Esophagus muscularis mucosa (tissue), 4 donors: ENCODE measurements around the gene PRKCH. TPM values are rescaled to one million over a fixed set of nuclear protein-coding genes. Genes with fewer than 3 reads are reported as not detected.

ENCODE experiments used
- DNase-seq: peaks from one replicate; pipeline ENCODE4 v3.0.0-alpha.2; 2017; ENCODE audit errors: extremely low spot score
- H3K27ac ChIP-seq, 4 donors: fragments of 200-600 bp; sonication (generic); replicated peaks in 1 of 4; 1 replicate in 3 of 4; 2 replicates in 1 of 4; pipeline ENCODE4 v1.5.1; 2016 to 2019; ENCODE audit warnings: mild to moderate bottlenecking in 1 of 4
- H3K27me3 ChIP-seq, 4 donors: fragments of 200-600 bp; sonication (generic); one replicate each; pipeline versions ENCODE4 v1.5.1 to v1.6.0; 2016 to 2019
- H3K36me3 ChIP-seq, 4 donors: fragments of 200-600 bp; sonication (generic); one replicate each; pipeline ENCODE4 v1.5.1; 2016 to 2019
- H3K4me1 ChIP-seq, 4 donors: fragments of 200-600 bp; sonication (generic); one replicate each; pipeline ENCODE4 v1.5.1; 2016 to 2019
- H3K4me3 ChIP-seq, 4 donors: fragments of 200-600 bp; sonication (generic); 1 replicate in 2 of 4; 2 replicates in 2 of 4; pipeline ENCODE4 v1.5.1; 2016 to 2019; ENCODE audit warnings: mild to moderate bottlenecking in 4 of 4, moderate library complexity in 1 of 4
- H3K9me3 ChIP-seq, 4 donors: fragments of 200-600 bp; sonication (generic); 1 replicate in 3 of 4; 2 replicates in 1 of 4; pipeline ENCODE4 v1.5.1; 2016 to 2019
- CTCF ChIP-seq, 3 experiments: fragments of 200-600 bp in 2 of 3; fragments of 450-650 bp in 1 of 3; sonication (generic) in 2 of 3; IDR thresholded peaks; one replicate each; pipeline ENCODE4 v1.5.1; 2017 to 2019; ENCODE audit warnings: antibody characterized with exemption in 3 of 3, mild to moderate bottlenecking in 2 of 3, moderate library complexity in 1 of 3
- EP300 ChIP-seq: sonication (generic); formaldehyde crosslinking; IDR thresholded peaks from one replicate; pipeline ENCODE4 v1.6.1; 2017; ENCODE audit warnings: antibody characterized with exemption
- POLR2A ChIP-seq: fragments of 450-650 bp; IDR thresholded peaks from one replicate; pipeline ENCODE4 v1.6.1; 2017; ENCODE audit warnings: antibody characterized with exemption, moderate library complexity, mild to moderate bottlenecking, low read depth
- POLR2AphosphoS5 ChIP-seq, 2 donors: sonication (generic); formaldehyde crosslinking; IDR thresholded peaks; one replicate each; pipeline ENCODE4 v1.6.1; 2017; ENCODE audit warnings: antibody characterized with exemption in 2 of 2
- WGBS: methylation state at CpG from one replicate; pipeline ENCODE4 v1.1.5; 2018; 5-methylcytosine and 5-hydroxymethylcytosine counted together
- intact Hi-C: fragments of 100-400 bp; cut with DNase I; formaldehyde crosslinking; loops from one replicate; pipeline ENCODE4 v1.15.1; 2023
- total RNA-seq, 4 donors: library from RNA; depleted of rRNA; stranded (reverse); fragments of >200 nt; gene quantifications; one replicate each; pipeline versions ENCODE4 v1.1.0 to v1.2.1, GENCODE V29; 2016

The PRKCH gene
- total RNA-seq, 4 donors from 2014 or later, result 13.3 to 67.6 (median 32.2) TPM

- intact Hi-C loops, result no loop called here
- Histone ChIP-seq H3K27me3 (no peaks in the 10 kb centered on the region), H3K9me3 (no peaks in the 10 kb centered on the region), H3K36me3 (peaks cover 0 to 9% (median 0%) of the 10 kb centered on the region in 4 donors), H3K27ac (no peak overlapping the region), H3K4me3 (no peak overlapping the region), H3K4me1 (peaks cover 29 to 39% (median 30%) of the 10 kb centered on the region in 4 donors)
- WGBS, result 90% methylated on average over 6 of the region's 6 CpGs
- TF ChIP-seq EP300, result no peak
- TF ChIP-seq POLR2A, result no peak
- DNase-seq, result no peak
Observed at GRCh38 chr14:61530296-61530695, 208.9 kb downstream of the PRKCH start.

- DNase-seq, result no peak
- Histone ChIP-seq H3K27ac (no peak overlapping the region), H3K4me3 (no peak overlapping the region), H3K4me1 (peaks cover 23 to 33% (median 24%) of the 10 kb centered on the region in 4 donors), H3K27me3 (no peaks in the 10 kb centered on the region), H3K9me3 (no peaks in the 10 kb centered on the region), H3K36me3 (peaks cover 0 to 9% (median 0%) of the 10 kb centered on the region in 4 donors)
- intact Hi-C loops, result no loop called here
- TF ChIP-seq EP300 (no peak), POLR2AphosphoS5 (IDR thresholded peaks at IDR 0.05) (no peak), CTCF (IDR thresholded peaks at IDR 0.05) (no peak), POLR2A (no peak)
- 87% methylated on average over 5 of the region's 5 CpGs for WGBS
Observed at GRCh38 chr14:61530896-61531295, 209.5 kb downstream of the PRKCH start.

GRCh38 chr14:61531465-61532122 is 210.2 kb downstream of the PRKCH start:
- intact Hi-C loops, result no loop called here

GRCh38 chr14:61532123-61532505 is 210.7 kb downstream of the PRKCH start:
- intact Hi-C loops, result no loop called here
- H3K4me1 ChIP-seq, result peaks cover 15 to 23% (median 18%) of the 10 kb centered on the region in 4 donors

More at GRCh38 chr14:61531465-61532122, 210.2 kb downstream of the PRKCH start:
- H3K27me3 ChIP-seq, result no peaks in the 10 kb centered on the region
- peaks cover 16 to 26% (median 18%) of the 10 kb centered on the region in 4 donors for H3K4me1 ChIP-seq
- no peak overlapping the region for H3K4me3 ChIP-seq
- no peak overlapping the region for H3K27ac ChIP-seq
- peaks cover 0 to 9% (median 0%) of the 10 kb centered on the region in 4 donors for H3K36me3 ChIP-seq
- 65% methylated on average over 5 of the region's 5 CpGs for WGBS
- H3K9me3 ChIP-seq, result no peaks in the 10 kb centered on the region
- no peak for DNase-seq
- no peak for TF ChIP-seq CTCF (IDR thresholded peaks at IDR 0.05)
- no peak for TF ChIP-seq POLR2AphosphoS5 (IDR thresholded peaks at IDR 0.05)
- TF ChIP-seq POLR2A, result no peak
- TF ChIP-seq EP300, result no peak

GRCh38 chr14:61532763-61533162 is 211.4 kb downstream of the PRKCH start:
- Histone ChIP-seq H3K36me3 (peaks cover 0 to 9% (median 0%) of the 10 kb centered on the region in 4 donors), H3K27me3 (no peaks in the 10 kb centered on the region), H3K4me1 (peaks cover 15 to 24% (median 18%) of the 10 kb centered on the region in 4 donors), H3K4me3 (no peak overlapping the region), H3K27ac (no peak overlapping the region), H3K9me3 (no peaks in the 10 kb centered on the region)
- no peak for TF ChIP-seq POLR2A
- no peak for TF ChIP-seq CTCF (IDR thresholded peaks at IDR 0.05)
- no peak for TF ChIP-seq POLR2AphosphoS5 (IDR thresholded peaks at IDR 0.05)
- TF ChIP-seq EP300, result no peak
- WGBS, result 90% methylated on average over 6 of the region's 6 CpGs
- no peak for DNase-seq
- intact Hi-C loops, result no loop called here

More at GRCh38 chr14:61532123-61532505, 210.7 kb downstream of the PRKCH start:
- TF ChIP-seq POLR2AphosphoS5 (IDR thresholded peaks at IDR 0.05) (no peak), POLR2A (no peak), CTCF (IDR thresholded peaks at IDR 0.05) (no peak), EP300 (no peak)
- H3K36me3 ChIP-seq, result peaks cover 0 to 9% (median 0%) of the 10 kb centered on the region in 4 donors
- H3K27me3 ChIP-seq, result no peaks in the 10 kb centered on the region
- DNase-seq, result no peak
- no peak overlapping the region for H3K27ac ChIP-seq
- no peak overlapping the region for H3K4me3 ChIP-seq
- no peaks in the 10 kb centered on the region for H3K9me3 ChIP-seq
